Left ventricle myocardium inferior (tissue), 1 donor: ENCODE data around the gene ARSI. TPM values are rescaled to one million over a fixed set of nuclear protein-coding genes. Genes with fewer than 3 reads are reported as not detected.

Experiments used
- DNase-seq: peaks from one replicate; pipeline ENCODE4 v3.0.0-alpha.2; 2020
- H3K27ac ChIP-seq: fragments of 200-600 bp; replicated peaks from 2 replicates; pipeline ENCODE4 v1.8.0; 2021
- H3K27me3 ChIP-seq: fragments of 200-600 bp; 2 replicates; pipeline ENCODE4 v1.8.0; 2021; ENCODE audit warnings: low read depth
- H3K36me3 ChIP-seq: fragments of 200-600 bp; 2 replicates; pipeline ENCODE4 v1.8.0; 2021
- H3K4me1 ChIP-seq: fragments of 200-600 bp; 2 replicates; pipeline ENCODE4 v1.8.0; 2021
- H3K4me3 ChIP-seq: fragments of 200-600 bp; 2 replicates; pipeline ENCODE4 v1.8.0; 2021; ENCODE audit warnings: mild to moderate bottlenecking, moderate library complexity
- H3K9me3 ChIP-seq: fragments of 200-600 bp; replicated peaks from 2 replicates; pipeline ENCODE4 v1.8.0; 2021
- CTCF ChIP-seq: fragments of 200-600 bp; IDR thresholded peaks from 2 replicates; pipeline ENCODE4 v1.8.0; 2021; ENCODE audit warnings: antibody characterized with exemption, mild to moderate bottlenecking, borderline replicate concordance
- intact Hi-C: fragments of 100-400 bp; cut with micrococcal nuclease; formaldehyde crosslinking; loops from one replicate; pipeline ENCODE4 v1.11.0; 2022
- total RNA-seq: library from RNA; stranded (reverse); fragmentation: NEBNext Ultra II Directional; extraction: Animal tissue kit (Norgen Biotek cat#: 25700); gene quantifications from one replicate; pipeline ENCODE4 v1.2.1, GENCODE V29; 2021
- donor health status: DM: no; HTN: yes; CAD: no; lungs with severe emphysema.

Gene ARSI
- total RNA-seq, 1 donor from 2014 or later, result 0.16 TPM

GRCh38 chr5:150317048-150318003 is 14.6 kb upstream of the ARSI start:
- no peak for DNase-seq
- peaks cover 4% of the 10 kb centered on the region for H3K9me3 ChIP-seq
- TF ChIP-seq CTCF, result no peak
- intact Hi-C loops, result no loop called here
- H3K27me3 ChIP-seq, result no peaks in the 10 kb centered on the region
- peaks cover 10% of the 10 kb centered on the region for H3K4me1 ChIP-seq
- no peak overlapping the region for H3K27ac ChIP-seq
- H3K4me3 ChIP-seq, result no peak overlapping the region
- no peaks in the 10 kb centered on the region for H3K36me3 ChIP-seq

GRCh38 chr5:150316320-150316719 is 13.6 kb upstream of the ARSI start:
- DNase-seq, result no peak
- intact Hi-C loops, result no loop called here
- Histone ChIP-seq H3K4me1 (peaks cover 10% of the 10 kb centered on the region), H3K36me3 (no peaks in the 10 kb centered on the region), H3K9me3 (peaks cover under 1% of the 10 kb centered on the region), H3K4me3 (no peak overlapping the region), H3K27ac (no peak overlapping the region), H3K27me3 (no peaks in the 10 kb centered on the region)
- TF ChIP-seq CTCF, result no peak

GRCh38 chr5:150315245-150315644 is 12.5 kb upstream of the ARSI start:
- no peaks in the 10 kb centered on the region for H3K36me3 ChIP-seq
- no peak for DNase-seq
- no peaks in the 10 kb centered on the region for H3K9me3 ChIP-seq
- H3K4me1 ChIP-seq, result peaks cover 6% of the 10 kb centered on the region
- H3K27me3 ChIP-seq, result no peaks in the 10 kb centered on the region
- intact Hi-C loops, result no loop called here
- no peak overlapping the region for H3K4me3 ChIP-seq
- no peak overlapping the region for H3K27ac ChIP-seq
- no peak for TF ChIP-seq CTCF

- intact Hi-C loops, result no loop called here
- H3K9me3 ChIP-seq, result no peaks in the 10 kb centered on the region
- H3K4me3 ChIP-seq, result no peak overlapping the region
- no peaks in the 10 kb centered on the region for H3K36me3 ChIP-seq
- H3K4me1 ChIP-seq, result no peaks in the 10 kb centered on the region
- H3K27me3 ChIP-seq, result no peaks in the 10 kb centered on the region
- no peak for TF ChIP-seq CTCF
- DNase-seq, result no peak
- H3K27ac ChIP-seq, result no peak overlapping the region
Measured at GRCh38 chr5:150313921-150314716, 11.4 kb upstream of the ARSI start.

- intact Hi-C loops, result no loop called here
- no peaks in the 10 kb centered on the region for H3K9me3 ChIP-seq
- no peak for DNase-seq
- H3K36me3 ChIP-seq, result no peaks in the 10 kb centered on the region
- TF ChIP-seq CTCF, result no peak
- no peak overlapping the region for H3K4me3 ChIP-seq
- H3K4me1 ChIP-seq, result no peaks in the 10 kb centered on the region
- H3K27ac ChIP-seq, result no peak overlapping the region
- H3K27me3 ChIP-seq, result no peaks in the 10 kb centered on the region
Measured at GRCh38 chr5:150313501-150313900, 10.8 kb upstream of the ARSI start.
